Upper lobe of left lung (tissue), 6 donors: ENCODE measurements around the gene HDAC2. TPM values are rescaled to one million over a fixed set of nuclear protein-coding genes. Genes with fewer than 3 reads are reported as not detected.

Source experiments
- ATAC-seq, 2 donors: fragments of 200-7000 bp; cut with Tn5 transposase; one replicate each; pipeline ENCODE4 v1.9.1; 2022; ENCODE audit warnings: mild to moderate bottlenecking in 2 of 2, moderate library complexity in 2 of 2; ENCODE audit not compliant: low FRiP score in 2 of 2
- DNase-seq, 2 donors: peaks; one replicate each; pipeline ENCODE4 v3.0.0-alpha.2; 2019 to 2020
- H3K27ac ChIP-seq, 4 donors: fragments of 200-600 bp; sonication (generic); one replicate each; pipeline ENCODE4 v1.5.1; 2016 to 2019
- H3K27me3 ChIP-seq, 4 donors: fragments of 200-600 bp; sonication (generic); one replicate each; pipeline ENCODE4 v1.5.1; 2017 to 2019
- H3K36me3 ChIP-seq, 4 donors: fragments of 200-600 bp; sonication (generic); one replicate each; pipeline ENCODE4 v1.5.1; 2016 to 2019
- H3K4me1 ChIP-seq, 4 donors: fragments of 200-600 bp; sonication (generic); one replicate each; pipeline ENCODE4 v1.5.1; 2018 to 2019
- H3K4me3 ChIP-seq, 4 donors: fragments of 200-600 bp; sonication (generic); one replicate each; pipeline ENCODE4 v1.5.1; 2017 to 2019; ENCODE audit warnings: mild to moderate bottlenecking in 2 of 4, moderate library complexity in 1 of 4
- H3K9me3 ChIP-seq, 4 donors: fragments of 200-600 bp; sonication (generic); one replicate each; pipeline ENCODE4 v1.5.1; 2018 to 2019
- CTCF ChIP-seq, 6 experiments: fragments of 450-650 bp in 4 of 6; fragments of 200-600 bp in 2 of 6; sonication (generic) in 2 of 6; IDR thresholded peaks; one replicate each; pipeline ENCODE4 v1.5.1; 2016 to 2019; ENCODE audit warnings: antibody characterized with exemption in 6 of 6
- EP300 ChIP-seq, 4 donors: sonication (generic); formaldehyde crosslinking; IDR thresholded peaks; one replicate each; pipeline ENCODE4 v1.5.1; 2017; ENCODE audit warnings: antibody characterized with exemption in 4 of 4, control low read depth in 2 of 4
- POLR2A ChIP-seq, 4 donors: fragments of 450-650 bp; IDR thresholded peaks; one replicate each; pipeline ENCODE4 v1.5.1; 2016 to 2017; ENCODE audit warnings: antibody characterized with exemption in 4 of 4, mild to moderate bottlenecking in 2 of 4
- POLR2AphosphoS5 ChIP-seq, 2 donors: sonication (generic); formaldehyde crosslinking; IDR thresholded peaks; one replicate each; pipeline ENCODE4 v1.5.1; 2017; ENCODE audit warnings: antibody characterized with exemption in 2 of 2
- WGBS, 2 donors: methylation state at CpG; one replicate each; pipeline ENCODE4 v1.1.5; 2017 to 2018; 5-methylcytosine and 5-hydroxymethylcytosine counted together
- total RNA-seq, 6 donors: library from RNA; depleted of rRNA in 4 of 6; stranded (reverse); fragments of >200 nt in 4 of 6; gene quantifications; one replicate each; pipeline versions ENCODE4 v1.1.0 to v1.2.1, GENCODE V29; 2016 to 2021
- donor health status: DM: no; HTN: no; CAD: no; lungs with moderate emphysema.
- donor health status: DM: no; HTN: yes; CAD: no; lungs with severe emphysema.

HDAC2 gene
- total RNA-seq, 6 donors from 2014 or later = 19.9 to 125 (median 44.0) TPM

DNA sequence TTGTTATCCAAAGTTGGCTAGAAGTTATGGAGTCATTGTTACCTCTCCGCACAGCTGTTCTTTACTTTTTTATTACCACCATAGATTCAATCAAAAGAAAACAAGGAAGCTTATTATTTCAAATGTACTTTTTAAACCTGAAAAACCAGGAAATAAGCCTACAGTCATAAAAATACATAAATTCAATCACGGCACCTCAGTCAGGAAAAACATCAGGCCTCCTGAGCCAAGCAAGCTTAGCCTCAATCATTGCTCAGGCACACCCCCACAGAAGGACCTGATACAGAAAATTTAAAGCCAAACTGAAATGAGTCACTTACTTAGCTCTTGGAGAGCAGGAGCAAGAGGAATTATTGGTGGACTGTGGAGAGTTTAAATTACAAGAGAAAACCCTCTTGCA is 69.5 kb downstream of the HDAC2 start:
- no peaks in the 10 kb centered on the region for H3K36me3 ChIP-seq
- no peak for TF ChIP-seq EP300 (IDR thresholded peaks at IDR 0.05)
- no peak for TF ChIP-seq CTCF (IDR thresholded peaks at IDR 0.05)
- TF ChIP-seq POLR2A (IDR thresholded peaks at IDR 0.05) = no peak
- no peak for TF ChIP-seq POLR2AphosphoS5 (IDR thresholded peaks at IDR 0.05)
- H3K9me3 ChIP-seq = no peaks in the 10 kb centered on the region
- H3K4me3 ChIP-seq = no peak overlapping the region
- no peaks in the 10 kb centered on the region for H3K27me3 ChIP-seq
- no peak for DNase-seq
- 91 to 97% methylated on average over 2 of the region's 2 CpGs for WGBS, 2 donors
- ATAC-seq = peak in 1 of 2 donors; percentile 50
- H3K27ac ChIP-seq = no peak overlapping the region
- no peaks in the 10 kb centered on the region for H3K4me1 ChIP-seq

- no peak overlapping the region for H3K4me3 ChIP-seq
- ATAC-seq = no peak
- H3K4me1 ChIP-seq = no peaks in the 10 kb centered on the region
- H3K9me3 ChIP-seq = no peaks in the 10 kb centered on the region
- TF ChIP-seq POLR2A (IDR thresholded peaks at IDR 0.05) (no peak), POLR2AphosphoS5 (IDR thresholded peaks at IDR 0.05) (no peak), EP300 (IDR thresholded peaks at IDR 0.05) (no peak), CTCF (IDR thresholded peaks at IDR 0.05) (no peak)
- WGBS, 2 donors = 69 to 74% methylated on average over 6 of the region's 6 CpGs
- no peaks in the 10 kb centered on the region for H3K27me3 ChIP-seq
- H3K36me3 ChIP-seq = no peaks in the 10 kb centered on the region
- no peak overlapping the region for H3K27ac ChIP-seq
- no peak for DNase-seq
These were observed 76.0 kb downstream of the HDAC2 start for GRCh38 chr6:113894712-113895674.

- TF ChIP-seq CTCF (IDR thresholded peaks at IDR 0.05) = no peak
- no peak for TF ChIP-seq EP300 (IDR thresholded peaks at IDR 0.05)
- no peak for TF ChIP-seq POLR2AphosphoS5 (IDR thresholded peaks at IDR 0.05)
- no peak for ATAC-seq
These were observed 77.1 kb downstream of the HDAC2 start for GRCh38 chr6:113893866-113894265.

GRCh38 chr6:113893451-113893850 is 77.5 kb downstream of the HDAC2 start:
- H3K27me3 ChIP-seq = no peaks in the 10 kb centered on the region
- H3K4me1 ChIP-seq = no peaks in the 10 kb centered on the region
- no peaks in the 10 kb centered on the region for H3K9me3 ChIP-seq
- H3K27ac ChIP-seq = no peak overlapping the region
- DNase-seq (no peak), ATAC-seq (no peak)
- H3K36me3 ChIP-seq = no peaks in the 10 kb centered on the region
- TF ChIP-seq POLR2A (IDR thresholded peaks at IDR 0.05) = no peak
- no peak for TF ChIP-seq CTCF (IDR thresholded peaks at IDR 0.05)
- no peak overlapping the region for H3K4me3 ChIP-seq

More at GRCh38 chr6:113893866-113894265, 77.1 kb downstream of the HDAC2 start:
- Histone ChIP-seq H3K4me1 (no peaks in the 10 kb centered on the region), H3K27ac (no peak overlapping the region), H3K9me3 (no peaks in the 10 kb centered on the region), H3K27me3 (no peaks in the 10 kb centered on the region), H3K36me3 (no peaks in the 10 kb centered on the region), H3K4me3 (no peak overlapping the region)
- DNase-seq = no peak
- 78 to 83% methylated on average over 3 of the region's 3 CpGs for WGBS, 2 donors
